ENCODE data around the gene MAML3. TPM values are rescaled to one million over a fixed set of nuclear protein-coding genes. Genes with fewer than 3 reads are reported as not detected.

MAML3 gene
- total RNA-seq, 2 donors from 2014 or later = 29.2 to 32.2 TPM

DNA sequence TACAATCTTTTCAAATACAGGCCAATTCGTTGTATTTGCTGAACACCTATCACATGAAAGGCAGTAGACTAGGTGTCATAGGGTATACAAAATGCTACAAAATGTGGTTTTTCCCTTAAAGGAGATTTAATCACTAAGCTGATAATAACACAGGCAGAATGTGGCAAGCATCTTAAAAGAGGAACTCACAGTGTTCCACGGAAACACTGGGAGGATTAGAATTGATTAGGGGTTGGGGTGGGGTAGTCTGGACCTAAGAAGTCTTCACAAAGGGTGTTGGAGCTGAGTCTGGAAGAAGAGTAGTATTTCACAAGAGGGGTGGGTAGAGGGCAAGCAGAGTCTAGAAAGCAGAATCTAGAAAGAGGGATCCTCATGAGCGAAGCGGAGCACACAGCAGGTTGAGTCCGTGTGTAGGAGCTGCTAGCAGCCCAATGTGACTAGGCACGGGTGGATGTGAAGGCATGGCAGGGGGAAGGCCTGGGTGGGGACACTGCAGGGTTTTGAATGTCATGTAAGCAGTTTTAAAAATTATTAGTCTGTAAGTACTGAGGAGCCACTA is 364.8 kb downstream of the MAML3 start:
- Mint-ChIP-seq H3K4me1 (peaks cover 48% of the 10 kb centered on the region), H3K27ac (no peak overlapping the region), H3K9me3 (no peaks in the 10 kb centered on the region), H3K27me3 (ENCODE audit: insufficient read depth) (no peaks in the 10 kb centered on the region), H3K4me3 (no peak overlapping the region), H3K36me3 (ENCODE audit: low read depth) (peaks cover 3% of the 10 kb centered on the region)
- no peak overlapping the region for H3K27ac ChIP-seq (ENCODE audit: low read depth, low read length)
- TF ChIP-seq, protein P1, sequence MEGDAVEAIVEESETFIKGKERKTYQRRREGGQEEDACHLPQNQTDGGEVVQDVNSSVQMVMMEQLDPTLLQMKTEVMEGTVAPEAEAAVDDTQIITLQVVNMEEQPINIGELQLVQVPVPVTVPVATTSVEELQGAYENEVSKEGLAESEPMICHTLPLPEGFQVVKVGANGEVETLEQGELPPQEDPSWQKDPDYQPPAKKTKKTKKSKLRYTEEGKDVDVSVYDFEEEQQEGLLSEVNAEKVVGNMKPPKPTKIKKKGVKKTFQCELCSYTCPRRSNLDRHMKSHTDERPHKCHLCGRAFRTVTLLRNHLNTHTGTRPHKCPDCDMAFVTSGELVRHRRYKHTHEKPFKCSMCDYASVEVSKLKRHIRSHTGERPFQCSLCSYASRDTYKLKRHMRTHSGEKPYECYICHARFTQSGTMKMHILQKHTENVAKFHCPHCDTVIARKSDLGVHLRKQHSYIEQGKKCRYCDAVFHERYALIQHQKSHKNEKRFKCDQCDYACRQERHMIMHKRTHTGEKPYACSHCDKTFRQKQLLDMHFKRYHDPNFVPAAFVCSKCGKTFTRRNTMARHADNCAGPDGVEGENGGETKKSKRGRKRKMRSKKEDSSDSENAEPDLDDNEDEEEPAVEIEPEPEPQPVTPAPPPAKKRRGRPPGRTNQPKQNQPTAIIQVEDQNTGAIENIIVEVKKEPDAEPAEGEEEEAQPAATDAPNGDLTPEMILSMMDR (conservative IDR thresholded peaks at IDR 0.05) = no peak
- no peak overlapping the region for H3K9ac ChIP-seq (ENCODE audit: extremely low read depth, low read length, poor library complexity, severe bottlenecking)
- H3K36me3 ChIP-seq (ENCODE audit: control insufficient read depth, insufficient read depth, low read length) = peaks cover 5% of the 10 kb centered on the region
- peaks cover 7% of the 10 kb centered on the region for H3K4me1 ChIP-seq (ENCODE audit: control insufficient read depth, insufficient read depth, low read length)
- H3K4me3 ChIP-seq (ENCODE audit: low read length) = no peak overlapping the region
- H3K27me3 ChIP-seq (ENCODE audit: control insufficient read depth, insufficient read depth, low read length, poor library complexity, severe bottlenecking) = no peaks in the 10 kb centered on the region
- no peak for DNase-seq
- H3K9me3 ChIP-seq (ENCODE audit: control insufficient read depth, low read length) = no peaks in the 10 kb centered on the region
- 93 to 96% methylated on average over 5 to 6 of the region's 6 CpGs for WGBS, 2 experiments (ENCODE audit: insufficient coverage in 1 of 2, insufficient read length in 1 of 2)

DNA sequence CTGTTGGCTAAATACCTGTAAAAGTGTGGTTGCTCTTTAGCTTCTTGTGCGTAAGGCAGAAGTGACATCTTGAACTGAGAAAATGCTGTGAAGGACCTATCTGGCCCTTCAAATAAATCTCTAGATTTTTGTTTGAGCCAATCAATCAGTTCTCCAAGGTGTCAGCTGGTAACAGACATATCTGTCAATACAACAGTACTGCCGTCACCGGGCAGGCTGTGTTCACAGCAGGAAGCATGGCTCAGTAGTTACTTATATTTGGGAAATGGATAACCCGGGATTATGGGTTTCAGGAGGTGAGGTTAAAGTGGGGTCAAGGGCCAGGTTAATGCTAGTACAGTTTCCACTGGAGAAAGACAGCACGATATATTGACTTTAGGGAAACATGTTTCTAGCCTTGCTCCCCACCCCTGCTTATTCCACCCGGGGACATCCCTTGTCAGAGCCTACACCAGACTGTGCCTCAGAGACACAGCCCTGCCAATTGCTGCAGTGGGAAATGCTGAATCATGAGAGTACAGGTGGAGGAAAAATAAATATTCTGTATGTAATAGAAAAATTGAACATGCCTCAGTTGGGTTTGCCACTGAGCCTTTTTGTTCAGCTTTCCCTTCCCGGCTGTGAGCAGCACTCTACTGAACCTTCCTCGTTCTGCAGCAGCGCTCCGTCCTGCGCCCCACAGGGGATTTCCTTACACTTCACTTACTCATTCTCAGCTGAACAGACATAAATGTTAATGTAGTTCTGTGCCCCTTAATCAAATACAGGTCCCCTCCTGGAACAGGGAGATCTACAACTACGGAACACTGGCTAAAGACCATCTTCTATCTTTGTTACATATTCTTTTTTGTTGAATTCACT is 367.3 kb downstream of the MAML3 start:
- H3K27ac Mint-ChIP-seq = peak overlapping the region; percentile 67
- TF ChIP-seq, protein P1 (conservative IDR thresholded peaks at IDR 0.05) = no peak
- Histone ChIP-seq H3K4me1 (ENCODE audit: control insufficient read depth, insufficient read depth, low read length) (peaks cover 7% of the 10 kb centered on the region), H3K27ac (ENCODE audit: low read depth, low read length) (no peak overlapping the region), H3K27me3 (ENCODE audit: control insufficient read depth, insufficient read depth, low read length, poor library complexity, severe bottlenecking) (no peaks in the 10 kb centered on the region), H3K9me3 (ENCODE audit: control insufficient read depth, low read length) (no peaks in the 10 kb centered on the region), H3K4me3 (ENCODE audit: low read length) (no peak overlapping the region), H3K36me3 (ENCODE audit: control insufficient read depth, insufficient read depth, low read length) (peaks cover 5% of the 10 kb centered on the region), H3K9ac (ENCODE audit: extremely low read depth, low read length, poor library complexity, severe bottlenecking) (no peak overlapping the region)
- peaks cover 59% of the 10 kb centered on the region for H3K4me1 Mint-ChIP-seq
- H3K9me3 Mint-ChIP-seq = no peaks in the 10 kb centered on the region
- H3K4me3 Mint-ChIP-seq = no peak overlapping the region
- H3K36me3 Mint-ChIP-seq (ENCODE audit: low read depth) = peaks cover 3% of the 10 kb centered on the region
- no peaks in the 10 kb centered on the region for H3K27me3 Mint-ChIP-seq (ENCODE audit: insufficient read depth)
- DNase-seq = no peak
- 71 to 82% methylated on average over 7 to 12 of the region's 12 CpGs for WGBS, 2 experiments (ENCODE audit: insufficient coverage in 1 of 2, insufficient read length in 1 of 2)

DNA sequence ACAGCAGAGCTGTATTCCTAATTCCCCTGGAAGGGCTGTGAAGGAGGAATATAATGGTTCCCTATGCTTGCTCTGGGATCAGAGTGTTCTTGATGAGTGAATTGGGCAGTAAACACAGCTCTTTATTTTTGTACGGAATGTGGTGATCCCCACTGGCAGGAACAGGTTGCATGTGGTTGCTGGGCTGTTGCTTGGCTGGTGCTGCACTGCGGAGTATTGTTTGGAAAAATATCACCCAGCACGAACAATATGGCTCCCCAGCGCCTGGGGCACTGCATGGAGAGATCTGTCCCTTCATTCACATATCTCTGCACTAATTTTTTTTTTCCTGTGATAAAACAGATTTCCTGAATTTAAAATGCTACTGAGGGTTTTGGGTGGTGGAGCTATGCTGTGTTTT is 368.6 kb downstream of the MAML3 start:
- Histone ChIP-seq H3K27me3 (ENCODE audit: control insufficient read depth, insufficient read depth, low read length, poor library complexity, severe bottlenecking) (no peaks in the 10 kb centered on the region), H3K9ac (ENCODE audit: extremely low read depth, low read length, poor library complexity, severe bottlenecking) (no peak overlapping the region), H3K4me1 (ENCODE audit: control insufficient read depth, insufficient read depth, low read length) (peaks cover 7% of the 10 kb centered on the region), H3K9me3 (ENCODE audit: control insufficient read depth, low read length) (no peaks in the 10 kb centered on the region), H3K4me3 (ENCODE audit: low read length) (no peak overlapping the region), H3K36me3 (ENCODE audit: control insufficient read depth, insufficient read depth, low read length) (peaks cover under 1% of the 10 kb centered on the region), H3K27ac (ENCODE audit: low read depth, low read length) (peak overlapping the region; percentile 82)
- no peak for DNase-seq
- H3K4me3 Mint-ChIP-seq = no peak overlapping the region
- TF ChIP-seq, protein P1 (conservative IDR thresholded peaks at IDR 0.05) = no peak
- peak overlapping the region; percentile 26 for H3K27ac Mint-ChIP-seq
- no peaks in the 10 kb centered on the region for H3K9me3 Mint-ChIP-seq
- H3K4me1 Mint-ChIP-seq = peaks cover 59% of the 10 kb centered on the region
- H3K36me3 Mint-ChIP-seq (ENCODE audit: low read depth) = peaks cover 3% of the 10 kb centered on the region
- no peaks in the 10 kb centered on the region for H3K27me3 Mint-ChIP-seq (ENCODE audit: insufficient read depth)
- WGBS, 2 experiments (ENCODE audit: insufficient coverage in 1 of 2, insufficient read length in 1 of 2) = 92 to 100% methylated on average over 1 to 4 of the region's 4 CpGs
